GM10847 (cell line): Measurements from ENCODE around the gene DUSP9.

Experiments used
- POLR2A ChIP-seq: IDR thresholded peaks from 2 replicates; pipeline ENCODE4 v1.6.1; 2011; ENCODE audit not compliant: insufficient read length; ENCODE audit errors: extremely low read depth

The DUSP9 gene

DNA sequence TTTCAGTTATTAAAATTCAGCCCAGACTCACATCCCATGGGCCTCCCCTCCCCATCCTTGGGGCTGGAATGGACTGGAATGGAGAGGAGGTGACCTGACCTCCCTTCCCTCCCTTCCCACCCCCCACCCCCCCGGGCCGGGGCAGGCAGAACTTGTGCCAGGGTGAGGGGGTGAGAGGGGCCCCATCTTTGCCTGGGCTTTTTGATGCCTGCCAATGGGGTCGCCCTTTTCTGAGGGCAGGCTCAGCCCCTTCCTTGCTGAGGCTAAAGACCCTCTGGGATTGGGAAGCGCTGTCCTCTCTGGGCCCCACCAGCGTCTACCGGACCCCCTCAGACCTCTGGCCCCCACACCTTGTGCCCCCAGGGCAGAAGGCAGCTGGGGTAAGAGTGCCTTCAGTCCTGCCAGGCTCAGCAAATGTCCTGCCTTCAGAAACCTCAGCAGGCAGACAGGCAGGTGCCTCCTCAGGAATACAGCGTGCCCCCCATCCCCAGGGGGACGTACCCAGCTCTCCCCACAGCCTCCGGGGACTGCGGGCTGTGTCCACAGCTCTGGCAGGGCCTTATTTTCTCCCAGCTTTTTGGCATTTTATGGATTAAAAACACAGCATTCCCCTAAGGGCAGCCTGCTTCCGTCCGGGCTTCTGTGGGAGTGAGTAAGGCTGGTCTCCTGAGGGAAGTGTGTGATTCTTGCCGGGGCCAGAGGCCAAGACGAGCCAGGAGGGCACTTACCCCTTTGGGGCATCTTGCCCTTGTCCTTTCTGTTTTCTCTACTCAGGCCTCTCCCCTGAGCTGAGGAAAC is 35.5 kb upstream of the DUSP9 start:
- TF ChIP-seq POLR2A = no peak

DNA sequence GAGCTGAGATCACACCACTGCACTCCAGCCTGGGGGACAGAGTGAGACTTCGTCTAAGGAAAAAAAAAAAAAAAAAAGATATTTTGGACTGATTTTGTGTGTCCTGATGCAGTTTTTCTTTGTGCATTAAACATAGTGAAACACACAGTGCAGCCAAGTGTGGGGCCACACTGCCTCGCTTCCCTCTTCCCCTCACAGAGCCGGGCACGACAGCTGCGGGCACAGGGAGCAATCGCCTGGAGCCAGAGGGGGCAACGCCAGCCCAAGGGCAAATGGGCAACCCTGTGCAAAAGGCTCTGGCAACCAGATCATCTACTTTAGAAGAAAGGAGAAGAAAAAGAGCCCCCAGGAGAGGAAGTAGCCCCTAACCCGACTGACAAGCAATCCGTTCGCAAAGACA is 34.6 kb upstream of the DUSP9 start:
- TF ChIP-seq POLR2A = no peak

DNA sequence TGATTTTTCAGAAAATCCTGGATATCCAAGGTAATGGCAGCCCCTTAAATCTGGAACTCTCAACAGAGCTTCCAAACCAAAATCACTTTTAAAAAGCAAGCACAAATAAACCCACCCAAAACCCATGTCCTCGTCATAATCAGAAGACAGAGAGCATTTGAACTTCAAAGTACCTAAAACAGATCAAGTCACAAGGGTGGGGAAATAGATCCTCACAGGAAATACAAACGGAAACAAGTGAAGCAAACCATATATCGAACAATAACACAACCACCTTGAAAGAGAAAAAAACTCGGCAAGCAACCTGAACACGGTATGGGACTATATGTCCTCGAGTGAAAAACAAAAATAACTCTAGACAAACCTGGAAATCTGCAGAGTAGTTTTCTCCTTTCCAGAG is 32.2 kb upstream of the DUSP9 start:
- TF ChIP-seq POLR2A = no peak

DNA sequence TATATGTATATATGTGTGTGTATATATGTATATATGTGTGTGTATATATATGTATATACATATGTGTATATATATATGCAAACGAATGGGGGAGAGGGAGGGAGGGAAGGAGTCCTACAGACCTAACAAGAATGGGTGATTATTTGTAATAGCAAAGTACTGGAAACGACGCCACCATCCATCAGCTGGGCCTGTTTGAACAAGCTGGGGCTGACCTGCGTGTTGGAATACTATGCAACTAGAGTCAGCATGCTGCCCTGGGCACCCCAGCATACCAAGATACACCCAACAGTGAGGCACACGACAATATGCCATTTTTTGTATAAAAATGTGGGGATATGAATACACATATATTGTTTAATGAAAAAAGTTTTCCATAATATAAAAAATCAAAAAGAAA is 26.4 kb upstream of the DUSP9 start:
- no peak for TF ChIP-seq POLR2A

DNA sequence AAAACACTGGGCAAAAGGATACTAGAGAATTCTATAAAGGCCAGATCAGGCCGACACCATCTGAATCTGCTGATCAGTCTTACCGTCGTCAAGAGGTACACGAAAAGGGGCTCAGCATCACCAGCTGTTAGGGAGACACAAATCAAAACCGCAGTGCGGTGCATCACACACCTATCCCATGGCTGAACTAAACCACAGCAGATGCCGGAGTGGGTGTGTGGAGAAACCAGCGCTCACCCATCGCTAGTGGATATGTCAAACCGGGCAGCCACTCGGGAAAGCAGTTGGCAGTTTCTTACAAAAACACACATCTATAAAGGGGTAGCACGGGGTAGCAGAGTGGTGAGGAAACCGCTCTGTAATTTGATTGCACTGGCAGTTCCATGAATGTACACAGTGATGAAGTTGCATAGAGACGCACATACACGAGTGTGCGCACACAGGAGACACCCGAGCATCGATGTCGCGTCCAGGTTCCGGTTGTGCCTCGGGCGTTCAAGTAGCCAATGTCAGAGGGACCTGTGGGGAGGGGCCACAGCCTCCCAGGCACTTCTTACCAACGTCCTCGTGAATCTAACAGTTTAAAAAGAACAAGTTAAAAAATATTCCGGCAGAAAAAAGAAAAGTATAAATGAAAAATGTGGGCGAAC is 24.9 kb upstream of the DUSP9 start:
- no peak for TF ChIP-seq POLR2A

DNA sequence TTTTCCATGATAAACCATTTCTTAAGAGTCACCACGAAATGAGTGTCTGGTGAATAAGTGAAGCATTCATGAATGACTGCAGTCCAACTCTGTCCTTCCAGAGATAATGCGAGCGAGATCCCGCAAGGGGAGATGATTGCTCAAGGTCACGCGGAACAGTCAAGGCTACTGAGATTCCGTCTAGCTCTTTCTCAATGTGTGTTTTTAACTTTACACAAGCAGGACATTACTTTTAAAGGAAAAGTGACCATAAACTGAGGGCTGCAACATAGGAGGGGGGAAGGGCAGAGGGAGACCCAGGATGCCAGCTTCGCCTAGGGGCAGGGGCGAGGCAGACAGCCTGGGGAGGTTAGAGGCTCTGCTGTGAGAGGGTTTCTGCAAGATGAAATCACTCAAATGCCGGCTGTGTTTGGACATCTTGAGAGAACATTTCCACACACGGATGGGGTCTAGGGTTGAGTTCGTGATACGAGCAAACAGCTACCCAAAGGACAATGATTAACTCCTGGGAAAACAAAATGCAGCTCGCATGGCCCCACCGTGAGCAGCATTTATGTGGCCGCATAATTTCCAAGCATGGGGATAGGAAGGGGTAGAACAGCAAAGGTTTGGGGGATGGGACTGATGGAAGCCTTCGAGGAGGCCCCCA is 24.2 kb upstream of the DUSP9 start:
- no peak for TF ChIP-seq POLR2A

DNA sequence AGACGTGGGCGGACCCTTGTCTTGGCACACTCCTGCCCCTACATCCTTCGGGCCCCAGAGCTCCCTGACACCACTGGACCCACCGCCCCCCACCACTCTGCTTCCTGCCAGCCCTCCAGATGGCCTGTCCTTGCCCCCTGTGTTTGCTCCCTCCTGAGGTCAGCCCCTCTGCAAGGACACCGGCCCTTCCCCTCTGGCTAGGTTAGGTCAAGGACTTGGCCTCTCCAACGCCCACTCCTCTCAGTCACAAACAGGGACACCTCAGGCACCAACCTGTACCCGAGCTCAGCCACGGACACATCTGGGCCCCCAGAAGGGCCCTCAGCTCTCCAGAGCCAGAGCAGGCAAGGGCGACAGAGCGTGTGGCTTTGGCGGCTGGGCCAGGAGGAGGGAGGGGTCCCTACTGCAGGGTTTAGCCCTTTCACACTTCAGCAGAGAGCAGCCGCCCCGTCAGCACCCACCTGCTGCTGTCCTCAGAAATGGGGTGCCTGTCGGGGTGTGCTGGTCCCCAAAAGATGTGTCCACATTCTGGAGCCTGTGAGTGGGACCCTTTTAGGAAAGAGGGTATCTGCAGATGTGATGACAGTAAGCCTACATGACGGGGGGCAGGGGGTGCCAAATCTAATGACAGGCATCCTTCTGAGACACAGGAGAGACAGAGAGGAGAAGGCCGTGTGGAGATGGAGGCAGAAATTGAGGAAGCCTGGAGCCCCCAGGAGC is 23.5 kb upstream of the DUSP9 start:
- TF ChIP-seq POLR2A = no peak

DNA sequence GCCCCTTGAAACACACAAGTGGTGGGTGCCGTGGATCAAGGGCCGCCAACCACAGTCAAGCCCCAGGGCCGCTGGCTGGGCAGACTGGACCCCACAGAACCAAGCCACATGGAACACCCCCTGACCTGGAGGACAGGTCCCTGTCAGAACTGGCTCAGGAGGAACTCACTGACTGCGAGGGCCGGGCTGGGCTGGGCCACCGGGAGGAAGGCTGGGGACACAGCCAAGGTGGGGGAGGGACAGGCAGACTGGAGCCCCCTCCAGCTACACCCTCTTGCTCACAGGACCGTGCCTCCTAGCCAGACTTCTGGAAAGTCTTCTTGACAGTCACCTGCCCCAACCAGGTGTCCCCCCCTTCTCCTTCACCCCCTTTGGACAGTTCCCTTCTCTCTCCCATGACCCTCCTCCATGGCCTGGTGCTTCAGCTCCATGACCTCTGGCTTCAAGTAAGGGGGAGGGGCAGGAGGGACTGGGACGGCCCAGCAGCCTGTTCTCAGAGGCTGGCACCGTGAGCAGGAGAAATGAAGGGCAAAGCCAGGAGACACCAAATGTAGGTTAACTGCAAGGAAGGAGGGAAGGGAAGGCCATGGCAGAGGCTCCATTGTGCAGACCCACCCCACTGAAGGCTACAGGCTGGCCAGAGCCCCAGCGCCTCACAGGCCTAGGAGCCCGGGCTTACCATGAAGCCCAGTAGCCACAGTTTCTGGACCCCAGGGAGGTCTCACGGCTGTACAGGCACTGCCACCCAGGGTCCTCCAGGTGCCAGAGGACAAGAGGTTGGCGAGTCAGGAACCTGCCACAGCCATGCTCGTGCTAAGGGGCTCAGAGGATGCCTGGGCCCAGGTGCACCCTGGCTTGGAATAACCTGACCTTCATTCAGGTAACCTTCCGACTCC is 22.6 kb upstream of the DUSP9 start:
- no peak for TF ChIP-seq POLR2A

DNA sequence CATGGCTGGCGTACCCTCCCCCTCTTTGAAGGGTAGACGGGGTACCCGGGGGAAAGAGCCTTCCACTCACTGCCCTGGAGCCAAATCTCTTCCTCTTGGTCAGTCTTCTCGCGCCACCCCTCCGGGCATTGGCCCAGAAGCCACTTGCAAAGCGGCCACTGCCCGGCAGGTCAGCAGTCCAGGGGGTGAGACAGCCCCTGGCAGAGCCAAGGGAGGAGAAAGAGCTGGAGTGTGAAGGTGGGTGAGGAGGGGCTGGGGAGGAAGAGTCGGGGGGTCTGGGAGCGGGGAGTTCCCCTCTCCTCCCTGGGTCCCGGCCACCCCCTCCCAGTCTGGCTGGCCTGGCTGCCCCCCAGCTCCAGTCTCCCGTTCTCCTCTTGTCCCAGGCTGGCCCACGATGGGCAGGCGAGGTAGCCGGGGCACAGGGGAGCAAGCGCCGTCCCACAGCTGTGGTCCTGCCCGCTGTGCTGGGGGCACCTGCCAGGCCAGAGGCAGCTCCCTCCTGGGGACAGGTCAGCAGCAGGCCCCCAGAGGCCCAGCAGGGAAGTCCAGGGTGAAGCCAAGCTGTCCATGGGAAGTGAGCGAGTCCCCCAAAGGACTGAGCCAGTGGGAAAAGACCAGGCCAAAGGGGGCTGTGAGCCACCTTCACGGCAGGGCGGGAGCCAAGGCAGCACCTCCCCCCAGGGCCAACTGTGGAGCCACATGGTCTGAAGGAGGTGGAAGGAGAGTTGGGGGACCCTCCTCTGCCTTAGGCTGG is 21.6 kb upstream of the DUSP9 start:
- TF ChIP-seq POLR2A = no peak

DNA sequence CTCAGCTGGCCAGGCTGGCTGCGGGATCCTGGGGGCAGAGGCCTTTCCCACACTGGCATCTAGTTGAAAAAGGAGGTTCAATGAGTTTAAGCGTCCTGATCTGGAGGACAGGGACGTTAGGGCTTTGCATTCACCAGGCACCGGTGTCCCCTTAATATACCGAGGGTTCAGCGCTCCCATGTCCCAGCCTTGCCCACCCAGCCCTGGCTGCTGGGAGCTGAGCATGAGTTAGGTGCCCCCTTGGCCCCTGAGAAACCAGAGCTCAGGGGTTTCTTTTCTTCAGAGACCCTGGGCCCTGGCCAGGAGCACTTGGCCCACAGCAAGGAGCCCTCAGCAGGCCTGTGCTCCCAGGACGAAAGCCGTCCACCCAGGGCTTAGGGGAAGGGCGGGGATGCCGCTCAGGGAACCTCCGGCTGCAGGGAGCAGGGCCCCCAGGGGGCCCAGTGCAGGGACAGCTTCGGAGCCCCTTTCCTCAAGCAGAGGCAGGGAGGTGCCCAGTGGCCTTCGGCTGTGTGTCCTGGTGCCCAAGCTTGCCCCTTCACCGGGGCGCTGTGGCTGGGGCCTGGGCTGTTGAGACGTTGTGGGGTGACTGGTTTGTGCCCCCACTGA is 20.9 kb upstream of the DUSP9 start:
- no peak for TF ChIP-seq POLR2A

DNA sequence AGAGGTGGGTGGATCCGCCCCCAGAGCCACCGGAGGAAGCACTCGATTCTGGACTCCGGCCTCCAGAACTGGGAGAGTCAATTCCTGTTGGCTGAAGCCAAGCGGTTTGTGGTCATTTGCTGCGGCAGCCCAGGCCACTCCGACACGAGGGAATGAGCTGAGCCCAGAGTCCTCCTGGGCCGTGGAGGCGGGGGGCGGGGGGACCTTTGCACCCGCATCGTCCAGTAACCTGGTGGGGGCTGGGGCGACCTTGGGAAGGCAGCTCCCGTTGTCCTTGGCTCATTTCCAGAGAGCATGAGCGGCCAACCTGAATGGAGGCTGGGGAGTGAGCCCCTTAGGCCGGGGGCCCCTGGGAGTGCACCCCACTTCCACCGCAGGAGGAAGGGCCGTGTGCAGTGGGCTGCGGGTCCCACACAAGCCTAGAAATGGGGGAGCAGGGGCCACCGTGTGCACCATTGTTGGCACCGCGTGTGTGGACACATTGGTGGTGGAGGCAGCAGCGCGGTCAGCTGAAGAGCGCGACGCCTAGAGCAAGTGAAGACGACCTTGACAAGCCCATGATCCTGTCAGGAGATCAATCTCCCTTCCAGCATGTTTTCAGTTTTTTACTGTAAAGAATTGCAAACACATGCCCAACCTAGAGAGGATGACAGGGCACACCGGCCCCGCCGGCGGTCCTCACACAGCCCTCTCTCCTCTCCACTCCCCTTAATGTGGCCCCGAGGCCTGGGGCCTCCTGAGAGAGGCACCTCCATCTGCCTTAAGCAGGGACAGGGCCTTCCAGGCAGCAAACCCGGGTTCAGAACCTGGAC is 19.9 kb upstream of the DUSP9 start:
- no peak for TF ChIP-seq POLR2A

DNA sequence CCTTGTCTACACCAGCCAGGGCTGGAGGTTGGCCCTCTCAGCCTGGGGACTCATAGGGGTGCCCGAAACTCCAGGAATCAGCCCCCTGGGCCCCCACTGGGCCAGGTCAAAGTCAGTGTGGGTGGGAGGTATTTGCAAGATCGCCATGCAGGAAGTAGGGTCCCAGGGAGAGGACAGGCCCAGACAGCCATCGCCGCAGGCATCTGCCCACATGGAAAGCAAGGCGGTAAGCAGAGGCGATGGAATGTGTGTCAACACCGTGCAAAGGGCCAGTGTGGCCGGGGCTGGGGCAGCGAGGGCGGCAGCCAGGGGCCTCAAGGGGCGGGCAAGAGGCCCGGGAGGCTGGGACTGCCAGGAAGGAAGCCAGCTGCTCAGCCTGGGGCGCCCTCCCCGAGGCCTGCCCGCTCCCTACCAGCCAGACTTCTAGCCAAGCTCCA is 19.3 kb upstream of the DUSP9 start:
- no peak for TF ChIP-seq POLR2A

DNA sequence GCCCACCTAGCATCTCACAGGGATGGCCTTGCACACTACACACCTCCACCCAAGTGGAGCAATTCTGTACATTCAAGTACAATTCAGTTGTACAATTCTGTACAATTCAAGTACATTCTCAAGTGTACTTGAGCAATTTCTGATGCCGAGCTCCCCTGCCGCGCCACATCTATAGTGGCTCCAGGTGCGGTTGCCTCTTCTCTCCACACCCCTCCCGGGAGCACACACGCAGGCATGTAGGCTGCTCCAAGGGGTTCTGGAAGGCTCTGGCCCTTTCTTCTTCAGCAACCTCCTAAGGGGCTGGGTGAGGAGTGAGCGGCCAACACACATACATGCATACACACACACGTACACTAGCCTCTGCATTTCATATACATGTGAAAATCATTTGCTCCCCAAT is 18.9 kb upstream of the DUSP9 start:
- TF ChIP-seq POLR2A = no peak
